Neural cell (in vitro differentiated cells): Measurements from ENCODE around the gene GPR180. TPM values are rescaled to one million over a fixed set of nuclear protein-coding genes. Genes with fewer than 3 reads are reported as not detected.

Source experiments
- H2AFZ ChIP-seq: fragments of 200-600, 300-800 bp; sonication (generic), shearing (Covaris generic); 2 replicates; pipeline ENCODE4 v1.6.0; 2014; ENCODE audit warnings: low read depth, mild to moderate bottlenecking, antibody characterized with exemption, low read length, moderate library complexity
- H3F3A ChIP-seq: fragments of 200-600 bp; shearing (Covaris generic); 2 replicates; pipeline ENCODE4 v1.6.1; 2016; ENCODE audit warnings: mild to moderate bottlenecking, moderate library complexity, mixed read lengths, antibody characterized with exemption, low read length; ENCODE audit not compliant: insufficient read depth, poor library complexity, severe bottlenecking
- H3K27ac ChIP-seq: fragments of 200-600, 300-800 bp; sonication (generic), shearing (Covaris generic); 2 replicates; pipeline ENCODE4 v1.5.1; 2014; ENCODE audit warnings: mild to moderate bottlenecking, low read length, moderate library complexity
- H3K27me3 ChIP-seq: fragments of 300-800, 200-600 bp; sonication (generic), shearing (Covaris generic); 2 replicates; pipeline ENCODE4 v1.6.0; 2014; ENCODE audit warnings: mild to moderate bottlenecking, low read depth, low read length, moderate library complexity; ENCODE audit not compliant: insufficient read depth
- H3K36me3 ChIP-seq: fragments of 300-800, 200-600 bp; sonication (generic), shearing (Covaris generic); 2 replicates; pipeline ENCODE4 v1.5.1; 2014; ENCODE audit warnings: mild to moderate bottlenecking, antibody characterized with exemption, low read length, moderate library complexity; ENCODE audit not compliant: insufficient read depth
- H3K4me2 ChIP-seq: fragments of 300-800, 200-600 bp; sonication (generic), shearing (Covaris generic); 2 replicates; pipeline ENCODE4 v1.6.0; 2014; ENCODE audit warnings: mild to moderate bottlenecking, low read length
- H3K4me3 ChIP-seq: fragments of 300-800, 200-600 bp; sonication (generic), shearing (Covaris generic); 2 replicates; pipeline ENCODE4 v1.5.1; 2014; ENCODE audit warnings: mild to moderate bottlenecking, low read length, moderate library complexity
- H3K79me2 ChIP-seq: fragments of 200-600 bp; shearing (Covaris generic); replicated peaks from 2 replicates; pipeline ENCODE4 v1.6.0; 2014; ENCODE audit warnings: mild to moderate bottlenecking, low read length, moderate library complexity; ENCODE audit not compliant: insufficient read depth
- H3K9ac ChIP-seq: fragments of 300-800, 200-600 bp; sonication (generic), shearing (Covaris generic); 2 replicates; pipeline ENCODE4 v1.6.1; 2016; ENCODE audit warnings: mild to moderate bottlenecking, low read length, mixed read lengths
- H3K9me2 ChIP-seq: fragments of 200-600 bp; shearing (Covaris generic); 2 replicates; pipeline ENCODE4 v1.6.1; 2016; ENCODE audit warnings: mild to moderate bottlenecking, low read length, mixed read lengths; ENCODE audit not compliant: insufficient read depth
- H3K9me3 ChIP-seq: fragments of 200-600, 300-800 bp; sonication (generic), shearing (Covaris generic); 2 replicates; pipeline ENCODE4 v1.6.1; 2016; ENCODE audit warnings: mild to moderate bottlenecking, mixed run types, low read length, moderate library complexity, mixed read lengths
- H4K20me1 ChIP-seq: fragments of 200-600 bp; shearing (Covaris generic); 2 replicates; pipeline ENCODE4 v1.6.1; 2016; ENCODE audit warnings: mild to moderate bottlenecking, mixed run types; ENCODE audit not compliant: insufficient read depth
- EP300 ChIP-seq: fragments of 450-650 bp; conservative IDR thresholded peaks from 2 replicates; pipeline ENCODE4 v1.6.1; 2014; ENCODE audit warnings: antibody characterized with exemption, mild to moderate bottlenecking, moderate library complexity; ENCODE audit not compliant: poor library complexity, severe bottlenecking
- EZH2 ChIP-seq: fragments of 200-600, 300-800 bp; shearing (Covaris generic), sonication (generic); IDR thresholded peaks from 2 replicates; pipeline ENCODE4 v1.6.1; 2014; ENCODE audit warnings: antibody characterized with exemption, low read length, borderline replicate concordance, mild to moderate bottlenecking; ENCODE audit not compliant: insufficient read depth, poor library complexity, severe bottlenecking
- MXI1 ChIP-seq: fragments of 450-650 bp; conservative IDR thresholded peaks from 2 replicates; pipeline ENCODE4 v1.6.1; 2014; ENCODE audit warnings: antibody characterized with exemption, mild to moderate bottlenecking; ENCODE audit not compliant: poor library complexity, severe bottlenecking
- POLR2AphosphoS5 ChIP-seq: IDR thresholded peaks from 2 replicates; pipeline ENCODE4 v1.6.1; 2012
- RAD21 ChIP-seq: fragments of 450-650 bp; conservative IDR thresholded peaks from 2 replicates; pipeline ENCODE4 v1.6.1; 2014; ENCODE audit warnings: antibody characterized with exemption, mild to moderate bottlenecking, moderate library complexity
- SMC3 ChIP-seq: fragments of 450-650 bp; conservative IDR thresholded peaks from 2 replicates; pipeline ENCODE4 v1.6.1; 2014; ENCODE audit warnings: antibody characterized with exemption, mild to moderate bottlenecking, moderate library complexity; ENCODE audit not compliant: poor library complexity
- TAF1 ChIP-seq: IDR thresholded peaks from 2 replicates; pipeline ENCODE4 v1.6.1; 2012; ENCODE audit warnings: low read depth
- polyA plus RNA-seq: library from polyadenylated mRNA; depleted of rRNA; stranded (reverse); fragments of >200 nt; gene quantifications from 2 replicates; pipeline ENCODE4 v1.2.3, GENCODE V29; 2014
- TF ChIP-seq, protein P1 (sequence below): IDR thresholded peaks from 2 replicates; pipeline ENCODE4 v1.6.1; 2012; ENCODE audit warnings: borderline replicate concordance
- TF ChIP-seq, protein P2 (sequence below): fragments of 450-650 bp; IDR thresholded peaks from 2 replicates; pipeline ENCODE4 v1.5.1; 2014; ENCODE audit warnings: antibody characterized with exemption, mild to moderate bottlenecking, moderate library complexity; ENCODE audit not compliant: poor library complexity, severe bottlenecking

The GPR180 gene
- polyA plus RNA-seq, 1 donor from 2014 or later = 5.7 TPM

DNA sequence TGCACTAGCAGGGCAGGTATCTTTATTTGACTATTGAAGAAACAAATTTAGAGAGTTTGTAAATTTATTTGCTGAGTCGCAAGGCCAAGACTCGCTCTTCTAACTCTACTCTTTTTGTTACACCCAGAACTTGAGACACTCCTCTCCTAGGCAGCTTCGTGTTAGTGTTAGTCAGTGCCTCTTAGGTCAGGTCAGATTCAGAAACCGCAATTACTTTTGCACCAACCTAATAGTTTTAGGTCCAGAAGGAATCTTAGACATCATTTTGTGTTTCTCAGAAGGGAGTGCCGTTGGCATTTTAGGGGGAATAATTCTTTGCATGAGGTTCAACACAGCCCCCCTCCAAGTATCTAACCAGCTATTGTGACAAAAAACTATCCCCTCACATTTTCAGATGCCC lies 8.8 kb downstream of the GPR180 start:
- Histone ChIP-seq H3K4me3 (no peak overlapping the region), H3K9me3 (no peaks in the 10 kb centered on the region), H3K36me3 (no peaks in the 10 kb centered on the region), H3F3A (no peaks in the 10 kb centered on the region), H4K20me1 (no peaks in the 10 kb centered on the region), H3K4me2 (no peak overlapping the region), H3K79me2 (no peaks in the 10 kb centered on the region), H3K27ac (no peak overlapping the region), H2AFZ (no peak overlapping the region), H3K9me2 (no peaks in the 10 kb centered on the region), H3K27me3 (no peaks in the 10 kb centered on the region), H3K9ac (no peak overlapping the region)
- TF ChIP-seq RAD21 = no peak
- TF ChIP-seq EP300 = no peak
- TF ChIP-seq POLR2AphosphoS5 = no peak
- TF ChIP-seq, protein P1, sequence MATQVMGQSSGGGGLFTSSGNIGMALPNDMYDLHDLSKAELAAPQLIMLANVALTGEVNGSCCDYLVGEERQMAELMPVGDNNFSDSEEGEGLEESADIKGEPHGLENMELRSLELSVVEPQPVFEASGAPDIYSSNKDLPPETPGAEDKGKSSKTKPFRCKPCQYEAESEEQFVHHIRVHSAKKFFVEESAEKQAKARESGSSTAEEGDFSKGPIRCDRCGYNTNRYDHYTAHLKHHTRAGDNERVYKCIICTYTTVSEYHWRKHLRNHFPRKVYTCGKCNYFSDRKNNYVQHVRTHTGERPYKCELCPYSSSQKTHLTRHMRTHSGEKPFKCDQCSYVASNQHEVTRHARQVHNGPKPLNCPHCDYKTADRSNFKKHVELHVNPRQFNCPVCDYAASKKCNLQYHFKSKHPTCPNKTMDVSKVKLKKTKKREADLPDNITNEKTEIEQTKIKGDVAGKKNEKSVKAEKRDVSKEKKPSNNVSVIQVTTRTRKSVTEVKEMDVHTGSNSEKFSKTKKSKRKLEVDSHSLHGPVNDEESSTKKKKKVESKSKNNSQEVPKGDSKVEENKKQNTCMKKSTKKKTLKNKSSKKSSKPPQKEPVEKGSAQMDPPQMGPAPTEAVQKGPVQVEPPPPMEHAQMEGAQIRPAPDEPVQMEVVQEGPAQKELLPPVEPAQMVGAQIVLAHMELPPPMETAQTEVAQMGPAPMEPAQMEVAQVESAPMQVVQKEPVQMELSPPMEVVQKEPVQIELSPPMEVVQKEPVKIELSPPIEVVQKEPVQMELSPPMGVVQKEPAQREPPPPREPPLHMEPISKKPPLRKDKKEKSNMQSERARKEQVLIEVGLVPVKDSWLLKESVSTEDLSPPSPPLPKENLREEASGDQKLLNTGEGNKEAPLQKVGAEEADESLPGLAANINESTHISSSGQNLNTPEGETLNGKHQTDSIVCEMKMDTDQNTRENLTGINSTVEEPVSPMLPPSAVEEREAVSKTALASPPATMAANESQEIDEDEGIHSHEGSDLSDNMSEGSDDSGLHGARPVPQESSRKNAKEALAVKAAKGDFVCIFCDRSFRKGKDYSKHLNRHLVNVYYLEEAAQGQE = no peak
- TF ChIP-seq, protein P2, sequence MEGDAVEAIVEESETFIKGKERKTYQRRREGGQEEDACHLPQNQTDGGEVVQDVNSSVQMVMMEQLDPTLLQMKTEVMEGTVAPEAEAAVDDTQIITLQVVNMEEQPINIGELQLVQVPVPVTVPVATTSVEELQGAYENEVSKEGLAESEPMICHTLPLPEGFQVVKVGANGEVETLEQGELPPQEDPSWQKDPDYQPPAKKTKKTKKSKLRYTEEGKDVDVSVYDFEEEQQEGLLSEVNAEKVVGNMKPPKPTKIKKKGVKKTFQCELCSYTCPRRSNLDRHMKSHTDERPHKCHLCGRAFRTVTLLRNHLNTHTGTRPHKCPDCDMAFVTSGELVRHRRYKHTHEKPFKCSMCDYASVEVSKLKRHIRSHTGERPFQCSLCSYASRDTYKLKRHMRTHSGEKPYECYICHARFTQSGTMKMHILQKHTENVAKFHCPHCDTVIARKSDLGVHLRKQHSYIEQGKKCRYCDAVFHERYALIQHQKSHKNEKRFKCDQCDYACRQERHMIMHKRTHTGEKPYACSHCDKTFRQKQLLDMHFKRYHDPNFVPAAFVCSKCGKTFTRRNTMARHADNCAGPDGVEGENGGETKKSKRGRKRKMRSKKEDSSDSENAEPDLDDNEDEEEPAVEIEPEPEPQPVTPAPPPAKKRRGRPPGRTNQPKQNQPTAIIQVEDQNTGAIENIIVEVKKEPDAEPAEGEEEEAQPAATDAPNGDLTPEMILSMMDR = no peak
- no peak for TF ChIP-seq TAF1
- TF ChIP-seq EZH2 = no peak
- no peak for TF ChIP-seq SMC3
- no peak for TF ChIP-seq MXI1

DNA sequence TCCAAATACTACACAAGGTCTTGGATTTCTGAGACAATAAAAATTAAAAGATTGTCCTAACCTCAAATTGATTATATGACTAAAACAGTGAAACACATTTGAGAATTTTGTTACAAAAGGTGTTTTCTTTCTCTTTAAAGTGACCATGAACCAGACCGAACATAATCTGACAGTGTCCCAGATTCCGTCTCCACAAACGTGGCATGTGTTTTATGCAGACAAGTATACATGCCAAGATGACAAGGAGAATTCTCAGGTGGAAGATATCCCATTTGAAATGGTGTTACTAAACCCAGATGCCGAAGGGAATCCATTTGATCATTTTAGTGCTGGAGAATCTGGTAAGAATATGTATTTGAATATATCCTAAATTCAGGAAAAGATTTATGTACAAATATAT lies 10.4 kb downstream of the GPR180 start:
- H3K9me3 ChIP-seq = no peaks in the 10 kb centered on the region
- H4K20me1 ChIP-seq = no peaks in the 10 kb centered on the region

DNA sequence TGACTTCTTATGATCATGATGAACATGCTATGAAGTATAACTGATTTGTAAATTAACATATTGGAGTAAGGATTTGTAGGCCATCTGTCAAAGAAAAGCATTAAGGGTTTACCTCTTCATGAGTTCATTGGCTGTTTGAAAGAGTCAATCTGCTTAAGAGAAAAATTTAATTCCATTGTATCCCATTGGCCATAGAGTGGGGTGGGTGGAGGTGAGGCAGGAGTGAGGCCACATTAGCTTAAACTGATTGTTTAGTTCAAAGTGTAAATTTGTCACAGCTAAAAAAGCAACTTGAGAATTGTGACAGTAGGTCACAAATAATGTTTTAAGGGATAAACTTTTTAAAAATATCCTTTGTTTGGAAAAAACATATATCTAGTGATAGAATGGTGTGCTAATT lies 11.4 kb downstream of the GPR180 start:
- TF ChIP-seq, protein P2 = no peak
- no peak for TF ChIP-seq EP300
- TF ChIP-seq SMC3 = no peak
- no peak for TF ChIP-seq RAD21
- TF ChIP-seq, protein P1 = no peak
- H3K9me3 ChIP-seq = no peaks in the 10 kb centered on the region
- H3K4me3 ChIP-seq = no peak overlapping the region
- no peaks in the 10 kb centered on the region for H3K27me3 ChIP-seq
- H3K27ac ChIP-seq = no peak overlapping the region
- H2AFZ ChIP-seq = no peak overlapping the region
- H3K9ac ChIP-seq = no peak overlapping the region
- H3K36me3 ChIP-seq = no peaks in the 10 kb centered on the region
- no peaks in the 10 kb centered on the region for H3K79me2 ChIP-seq
- no peaks in the 10 kb centered on the region for H3F3A ChIP-seq
- H3K9me2 ChIP-seq = no peaks in the 10 kb centered on the region
- H3K4me2 ChIP-seq = no peak overlapping the region
- no peaks in the 10 kb centered on the region for H4K20me1 ChIP-seq

More for the DNA sequence above, 10.4 kb downstream of the GPR180 start:
- H3F3A ChIP-seq = no peaks in the 10 kb centered on the region
- no peak overlapping the region for H2AFZ ChIP-seq
- no peak overlapping the region for H3K9ac ChIP-seq
- H3K79me2 ChIP-seq = no peaks in the 10 kb centered on the region
- H3K4me3 ChIP-seq = no peak overlapping the region
- H3K27me3 ChIP-seq = no peaks in the 10 kb centered on the region
- no peaks in the 10 kb centered on the region for H3K36me3 ChIP-seq
- H3K27ac ChIP-seq = no peak overlapping the region
- H3K4me2 ChIP-seq = no peak overlapping the region
- H3K9me2 ChIP-seq = no peaks in the 10 kb centered on the region
- TF ChIP-seq POLR2AphosphoS5 = no peak
